ENCODE measurements around the gene VWDE. TPM values are rescaled to one million over a fixed set of nuclear protein-coding genes. Genes with fewer than 3 reads are reported as not detected.

VWDE gene
- 3.1 and 3.8 TPM in 2 replicates for total RNA-seq

DNA sequence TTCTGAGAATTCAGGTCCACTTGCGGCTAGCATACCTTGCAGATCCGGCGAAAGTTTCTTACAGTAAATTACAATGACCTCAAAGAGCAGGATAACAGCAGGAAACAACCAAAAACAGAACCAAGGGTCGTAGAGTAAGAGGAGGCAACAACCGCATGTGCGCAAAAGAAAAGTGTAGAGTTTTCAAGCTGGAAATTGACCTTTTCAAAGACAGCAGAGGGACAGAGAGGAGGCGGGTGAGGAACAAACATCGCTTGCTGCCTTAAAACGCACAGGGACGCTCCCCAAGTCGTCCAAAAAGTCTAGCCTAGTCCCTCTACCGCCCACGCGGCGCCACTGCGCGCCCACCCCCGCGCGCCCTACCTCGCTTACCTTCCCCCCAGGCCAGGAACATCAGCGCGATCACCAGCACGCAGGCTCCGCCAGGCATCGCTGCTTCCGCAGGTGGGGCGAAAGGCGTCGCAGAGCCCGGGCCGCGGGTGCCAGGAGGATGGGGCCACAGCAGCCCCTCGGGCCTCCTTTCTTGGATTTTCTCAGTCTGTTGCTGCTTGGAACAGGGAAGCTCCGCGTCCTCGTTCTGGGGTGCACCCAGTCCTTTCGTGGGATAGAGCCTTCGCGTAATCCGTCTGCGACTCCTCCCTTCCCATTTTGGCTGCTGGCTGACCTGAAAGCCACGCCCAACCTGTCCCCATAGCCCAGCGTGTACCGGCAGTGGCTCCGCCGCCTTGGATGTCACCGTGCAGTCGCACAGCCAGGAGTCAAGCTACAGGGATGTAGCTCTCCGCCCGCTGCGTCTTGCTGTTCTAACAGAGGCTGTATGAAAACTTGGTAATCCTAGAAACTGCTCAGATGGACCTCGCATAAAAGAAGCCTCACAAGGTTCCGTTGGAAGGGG, at the start of gene VWDE:
TSS of gene VWDE (minus strand) at position 579 of the 895 bp plus-strand sequence. CDS start at position 430, 149 bp downstream.

Other genes with a start within 250 kb of the VWDE start
- gene TMEM106B, start 192.6 kb downstream of the VWDE start, total RNA-seq = 53.7 and 80.0 TPM in 2 replicates
- gene SCIN, start 166.9 kb upstream of the VWDE start, total RNA-seq = under 0.01 and 3.2 TPM in 2 replicates

Data from nasal cavity respiratory epithelium epithelial cell of viscerocranial mucosa (primary cell).